HG02759 (cell line): Measurements from ENCODE around the gene C16orf96.

Experiments used
- ATAC-seq: cut with Tn5 transposase; IDR thresholded peaks from one replicate; pipeline ENCODE4 v1.9.1; 2021; ENCODE audit warnings: mild to moderate bottlenecking, moderate library complexity; ENCODE audit not compliant: unreplicated experiment

Gene C16orf96

GRCh38 chr16:4641306-4641687 lies 85.2 kb downstream of the C16orf96 start:
- ATAC-seq = no peak

GRCh38 chr16:4641895-4642294 lies 85.8 kb downstream of the C16orf96 start:
- ATAC-seq = no peak

- ATAC-seq = no peak
Measured at GRCh38 chr16:4646773-4647643, 90.9 kb downstream of the C16orf96 start.

GRCh38 chr16:4647644-4647980 lies 91.5 kb downstream of the C16orf96 start:
- ATAC-seq = no peak

GRCh38 chr16:4648917-4649316 lies 92.8 kb downstream of the C16orf96 start:
- ATAC-seq = no peak

- no peak for ATAC-seq
Measured at GRCh38 chr16:4649744-4650442, 93.8 kb downstream of the C16orf96 start.
